HFFc6 (cell line): ENCODE measurements around the gene NKD1. TPM values are rescaled to one million over a fixed set of nuclear protein-coding genes. Genes with fewer than 3 reads are reported as not detected.

Experiments used
- DNase-seq: peaks from one replicate; pipeline ENCODE4 v3.0.0-alpha.2; 2018
- H3K27ac Mint-ChIP-seq: 2 replicates; pipeline ENCODE4 v1.8.0; 2020; ENCODE audit warnings: mild to moderate bottlenecking, mixed read lengths
- H3K27me3 Mint-ChIP-seq: 2 replicates; pipeline ENCODE4 v1.8.0; 2021; ENCODE audit warnings: mild to moderate bottlenecking, moderate library complexity, mixed read lengths; ENCODE audit not compliant: insufficient read depth
- H3K36me3 Mint-ChIP-seq: 2 replicates; pipeline ENCODE4 v1.8.0; 2021; ENCODE audit warnings: low read depth, mixed read lengths
- H3K4me1 Mint-ChIP-seq: 2 replicates; pipeline ENCODE4 v1.8.0; 2020; ENCODE audit warnings: low read depth, mixed read lengths
- H3K4me3 Mint-ChIP-seq: 2 replicates; pipeline ENCODE4 v1.8.0; 2020; ENCODE audit warnings: mild to moderate bottlenecking, moderate library complexity, mixed read lengths
- H3K9me3 Mint-ChIP-seq: 2 replicates; pipeline ENCODE4 v1.8.0; 2020; ENCODE audit warnings: mild to moderate bottlenecking, mixed read lengths
- CTCF ChIP-seq: fragments of 200-600 bp; sonication (generic); IDR thresholded peaks from 2 replicates; pipeline ENCODE4 v1.5.0; 2021; ENCODE audit warnings: antibody characterized with exemption, mild to moderate bottlenecking
- long read RNA-seq: library from polyadenylated mRNA; unstranded; transcript quantifications from one replicate; pipeline ENCODE4 v2.0.0, GENCODE V29; 2019
- total RNA-seq, 6 experiments: library from RNA; stranded (reverse); fragmentation: NEBNext Ultra II Directional; extraction: Animal tissue kit (Norgen Biotek cat#: 25700); gene quantifications; 2 replicates in 1 of 6; 3 replicates in 5 of 6; pipeline ENCODE4 v1.2.3, GENCODE V29; 2021

The NKD1 gene
- total RNA-seq: not detected
- long read RNA-seq: 0 reads

GRCh38 chr16:50548125-50548908, at the start of gene NKD1:
NKD1 (plus strand) TSS chr16:50548396; CDS start chr16:50548554, 158 bp downstream.
- Mint-ChIP-seq H3K4me3 (peak within 1 kb of the TSS; percentile 61), H3K9me3 (no peaks in the 10 kb centered on the region), H3K36me3 (no peaks in the 10 kb centered on the region), H3K27ac (no peak within 1 kb of the TSS), H3K27me3 (peaks cover 54% of the 10 kb centered on the region), H3K4me1 (no peaks in the 10 kb centered on the region)
- no peak for DNase-seq
- no peak for TF ChIP-seq CTCF

GRCh38 chr16:50498431-50499155, 49.6 kb upstream of the NKD1 start:
- H3K4me1 Mint-ChIP-seq: peaks cover 17% of the 10 kb centered on the region
- no peaks in the 10 kb centered on the region; the same call in none of the 2 replicates for H3K27me3 Mint-ChIP-seq
- H3K4me3 Mint-ChIP-seq: no peak overlapping the region
- DNase-seq: no peak
- no peak overlapping the region for H3K27ac Mint-ChIP-seq
- no peak for TF ChIP-seq CTCF
- no peaks in the 10 kb centered on the region for H3K36me3 Mint-ChIP-seq
- H3K9me3 Mint-ChIP-seq: no peaks in the 10 kb centered on the region

- TF ChIP-seq CTCF: no peak
These were observed 48.9 kb upstream of the NKD1 start for GRCh38 chr16:50499254-50499653.

GRCh38 chr16:50500171-50500874, 47.9 kb upstream of the NKD1 start:
- DNase-seq: no peak
- TF ChIP-seq CTCF: no peak
- Mint-ChIP-seq H3K4me3 (no peak overlapping the region), H3K4me1 (peaks cover 17% of the 10 kb centered on the region), H3K36me3 (no peaks in the 10 kb centered on the region), H3K27ac (no peak overlapping the region), H3K9me3 (no peaks in the 10 kb centered on the region), H3K27me3 (peaks cover under 1% of the 10 kb centered on the region)

More at GRCh38 chr16:50499254-50499653, 48.9 kb upstream of the NKD1 start:
- Mint-ChIP-seq H3K9me3 (no peaks in the 10 kb centered on the region), H3K4me3 (no peak overlapping the region), H3K36me3 (no peaks in the 10 kb centered on the region), H3K4me1 (peaks cover 17% of the 10 kb centered on the region), H3K27ac (no peak overlapping the region), H3K27me3 (no peaks in the 10 kb centered on the region; the same call in none of the 2 replicates)
- no peak for DNase-seq

- Mint-ChIP-seq H3K27me3 (peaks cover 8% of the 10 kb centered on the region), H3K27ac (no peak overlapping the region), H3K36me3 (no peaks in the 10 kb centered on the region), H3K4me3 (no peak overlapping the region), H3K9me3 (no peaks in the 10 kb centered on the region), H3K4me1 (peaks cover 17% of the 10 kb centered on the region)
- TF ChIP-seq CTCF: no peak
- DNase-seq: no peak
These were observed 46.9 kb upstream of the NKD1 start for GRCh38 chr16:50501251-50501650.
